ENCODE data around the gene TTC19. TPM values are rescaled to one million over a fixed set of nuclear protein-coding genes. Genes with fewer than 3 reads are reported as not detected.
"Not testable (repeated sequence)": the region's sequence is repeated elsewhere in the genome, so short reads cannot be mapped to it uniquely, and the experiment has no call there.

TTC19 gene
- total RNA-seq, 1 donor from 2014 or later: 36.0 TPM

DNA sequence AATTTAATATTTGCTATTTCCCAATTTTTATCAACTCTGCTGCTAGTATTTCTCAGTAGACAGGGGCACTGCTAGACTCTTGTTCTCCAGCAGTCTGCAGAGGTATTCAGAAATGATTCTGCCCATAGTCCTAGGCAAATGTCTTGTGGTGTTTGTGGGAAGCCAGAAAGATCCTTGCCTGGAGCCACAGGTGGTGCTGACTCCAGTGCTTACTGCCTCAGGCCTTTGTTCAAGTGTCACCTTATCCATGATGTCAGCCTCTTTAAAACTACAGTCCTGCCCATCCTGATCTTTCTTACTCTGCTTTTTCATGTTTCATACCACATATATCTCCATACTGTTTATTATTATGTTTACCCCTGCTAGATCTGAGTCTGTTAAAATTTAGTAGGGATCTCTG is 26.6 kb upstream of the TTC19 start:
- no peak for DNase-seq
- H3K36me3 ChIP-seq: peaks cover 28% of the 10 kb centered on the region
- H3K27me3 ChIP-seq (ENCODE audit: low read depth): no peaks in the 10 kb centered on the region
- H3K27ac ChIP-seq: no peak overlapping the region
- no peak overlapping the region for H3K4me3 ChIP-seq
- no peaks in the 10 kb centered on the region for H3K9me3 ChIP-seq
- peak; percentile 7 to 8 for ATAC-seq
- TF ChIP-seq CTCF (IDR thresholded peaks at IDR 0.05): no peak
- intact Hi-C loops (cut with DNase I): no loop called here
- peaks cover 11% of the 10 kb centered on the region for H3K4me1 ChIP-seq

DNA sequence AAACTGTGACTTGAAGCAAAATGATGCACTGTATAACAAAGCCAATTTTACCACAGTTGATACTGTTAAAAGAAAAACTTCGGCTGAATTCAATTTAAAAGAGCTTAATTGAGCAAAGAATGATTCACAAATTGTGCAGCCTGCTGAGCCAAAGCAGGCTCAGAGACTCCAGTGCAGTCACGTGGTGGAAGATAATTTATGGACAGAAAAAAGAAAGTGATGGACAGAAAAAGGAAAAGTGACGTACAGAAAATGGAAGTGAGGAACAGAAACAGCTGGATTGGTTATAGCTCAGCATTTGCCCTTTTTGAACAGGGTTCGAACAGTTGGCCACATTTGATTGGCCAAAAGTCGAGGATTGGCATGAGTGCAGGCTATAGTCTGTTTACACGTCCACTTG is 25.8 kb upstream of the TTC19 start:
- TF ChIP-seq CTCF (IDR thresholded peaks at IDR 0.05): no peak
- intact Hi-C loops (cut with DNase I): no loop called here
- no peak for ATAC-seq

GRCh38 chr17:15977894-15978293 is 21.7 kb upstream of the TTC19 start:
- ATAC-seq (no peak), DNase-seq (no peak)
- Histone ChIP-seq H3K9me3 (no peaks in the 10 kb centered on the region), H3K36me3 (peaks cover 62% of the 10 kb centered on the region), H3K4me3 (no peak overlapping the region), H3K4me1 (no peaks in the 10 kb centered on the region), H3K27me3 (ENCODE audit: low read depth) (no peaks in the 10 kb centered on the region), H3K27ac (no peak overlapping the region)
- no peak for TF ChIP-seq CTCF (IDR thresholded peaks at IDR 0.05)
- intact Hi-C loops (cut with DNase I): no loop called here

More for the DNA sequence above, 25.8 kb upstream of the TTC19 start:
- Histone ChIP-seq H3K27me3 (ENCODE audit: low read depth) (no peaks in the 10 kb centered on the region), H3K27ac (no peak overlapping the region), H3K4me1 (peaks cover 8% of the 10 kb centered on the region), H3K4me3 (no peak overlapping the region), H3K9me3 (no peaks in the 10 kb centered on the region), H3K36me3 (peaks cover 32% of the 10 kb centered on the region)
- DNase-seq: no peak

DNA sequence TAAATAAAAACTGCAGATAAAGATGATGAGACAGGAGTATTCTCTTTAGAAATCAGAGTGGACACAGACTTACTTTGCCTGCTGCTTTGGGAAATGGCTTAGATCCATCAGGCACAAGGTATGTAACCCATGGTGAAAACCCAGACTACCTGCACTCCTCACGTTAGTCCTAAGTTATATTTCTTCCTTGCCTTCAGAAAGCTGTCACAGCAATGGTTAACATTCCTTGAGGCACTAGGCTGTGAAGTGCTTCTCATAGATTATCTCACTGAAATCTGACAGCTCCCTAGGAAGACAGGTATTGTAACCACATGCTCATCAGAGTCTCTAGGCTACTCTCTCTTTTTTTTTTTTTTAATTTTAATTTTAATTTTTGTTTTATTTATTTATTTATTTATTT is 21.0 kb upstream of the TTC19 start:
- peaks cover 67% of the 10 kb centered on the region for H3K36me3 ChIP-seq

DNA sequence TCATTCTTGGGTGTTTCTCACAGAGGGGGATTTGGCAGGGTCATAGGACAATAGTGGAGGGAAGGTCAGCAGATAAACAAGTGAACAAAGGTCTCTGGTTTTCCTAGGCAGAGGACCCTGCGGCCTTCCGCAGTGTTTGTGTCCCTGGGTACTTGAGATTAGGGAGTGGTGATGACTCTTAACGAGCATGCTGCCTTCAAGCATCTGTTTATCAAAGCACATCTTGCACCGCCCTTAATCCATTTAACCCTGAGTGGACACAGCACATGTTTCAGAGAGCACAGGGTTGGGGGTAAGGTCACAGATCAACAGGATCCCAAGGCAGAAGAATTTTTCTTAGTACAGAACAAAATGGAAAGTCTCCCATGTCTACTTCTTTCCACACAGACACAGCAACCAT is 20.6 kb upstream of the TTC19 start:
- H3K27ac ChIP-seq; ATAC-seq; DNase-seq; H3K27me3 ChIP-seq (ENCODE audit: low read depth); H3K4me3 ChIP-seq; H3K9me3 ChIP-seq; intact Hi-C loops (cut with DNase I); H3K4me1 ChIP-seq: not testable (repeated sequence)
- H3K36me3 ChIP-seq: peaks cover 72% of the 10 kb centered on the region

More for the DNA sequence above, 21.0 kb upstream of the TTC19 start:
- Histone ChIP-seq H3K9me3 (no peaks in the 10 kb centered on the region), H3K27me3 (ENCODE audit: low read depth) (no peaks in the 10 kb centered on the region), H3K4me1 (no peaks in the 10 kb centered on the region), H3K4me3 (no peak overlapping the region), H3K27ac (no peak overlapping the region)
- intact Hi-C loops (cut with DNase I): no loop called here
- no peak for TF ChIP-seq CTCF (IDR thresholded peaks at IDR 0.05)
- no peak for DNase-seq
- ATAC-seq: no peak

- DNase-seq: no peak
- TF ChIP-seq CTCF (IDR thresholded peaks at IDR 0.05): no peak
- Histone ChIP-seq H3K27me3 (ENCODE audit: low read depth) (no peaks in the 10 kb centered on the region), H3K9me3 (no peaks in the 10 kb centered on the region), H3K4me3 (no peak overlapping the region), H3K36me3 (peaks cover 84% of the 10 kb centered on the region), H3K27ac (no peak overlapping the region), H3K4me1 (no peaks in the 10 kb centered on the region)
- intact Hi-C loops (cut with DNase I): no loop called here
- ATAC-seq: no peak
Measured at GRCh38 chr17:15981208-15981607, 18.4 kb upstream of the TTC19 start.

Data from lower lobe of right lung (tissue), 2 donors.